Upper lobe of left lung (tissue), 6 donors: ENCODE results near the gene ATXN7L2. TPM values are rescaled to one million over a fixed set of nuclear protein-coding genes. Genes with fewer than 3 reads are reported as not detected.

ENCODE experiments used
- ATAC-seq, 2 donors: fragments of 200-7000 bp; cut with Tn5 transposase; one replicate each; pipeline ENCODE4 v1.9.1; 2022; ENCODE audit warnings: mild to moderate bottlenecking in 2 of 2, moderate library complexity in 2 of 2; ENCODE audit not compliant: low FRiP score in 2 of 2
- DNase-seq, 2 donors: peaks; one replicate each; pipeline ENCODE4 v3.0.0-alpha.2; 2019 to 2020
- H3K27ac ChIP-seq, 4 donors: fragments of 200-600 bp; sonication (generic); one replicate each; pipeline ENCODE4 v1.5.1; 2016 to 2019
- H3K27me3 ChIP-seq, 4 donors: fragments of 200-600 bp; sonication (generic); one replicate each; pipeline ENCODE4 v1.5.1; 2017 to 2019
- H3K36me3 ChIP-seq, 4 donors: fragments of 200-600 bp; sonication (generic); one replicate each; pipeline ENCODE4 v1.5.1; 2016 to 2019
- H3K4me1 ChIP-seq, 4 donors: fragments of 200-600 bp; sonication (generic); one replicate each; pipeline ENCODE4 v1.5.1; 2018 to 2019
- H3K4me3 ChIP-seq, 4 donors: fragments of 200-600 bp; sonication (generic); one replicate each; pipeline ENCODE4 v1.5.1; 2017 to 2019; ENCODE audit warnings: mild to moderate bottlenecking in 2 of 4, moderate library complexity in 1 of 4
- H3K9me3 ChIP-seq, 4 donors: fragments of 200-600 bp; sonication (generic); one replicate each; pipeline ENCODE4 v1.5.1; 2018 to 2019
- CTCF ChIP-seq, 6 experiments: fragments of 450-650 bp in 4 of 6; fragments of 200-600 bp in 2 of 6; sonication (generic) in 2 of 6; IDR thresholded peaks; one replicate each; pipeline ENCODE4 v1.5.1; 2016 to 2019; ENCODE audit warnings: antibody characterized with exemption in 6 of 6
- EP300 ChIP-seq, 4 donors: sonication (generic); formaldehyde crosslinking; IDR thresholded peaks; one replicate each; pipeline ENCODE4 v1.5.1; 2017; ENCODE audit warnings: antibody characterized with exemption in 4 of 4, control low read depth in 2 of 4
- POLR2A ChIP-seq, 4 donors: fragments of 450-650 bp; IDR thresholded peaks; one replicate each; pipeline ENCODE4 v1.5.1; 2016 to 2017; ENCODE audit warnings: antibody characterized with exemption in 4 of 4, mild to moderate bottlenecking in 2 of 4
- POLR2AphosphoS5 ChIP-seq, 2 donors: sonication (generic); formaldehyde crosslinking; IDR thresholded peaks; one replicate each; pipeline ENCODE4 v1.5.1; 2017; ENCODE audit warnings: antibody characterized with exemption in 2 of 2
- WGBS, 2 donors: methylation state at CpG; one replicate each; pipeline ENCODE4 v1.1.5; 2017 to 2018; 5-methylcytosine and 5-hydroxymethylcytosine counted together
- total RNA-seq, 6 donors: library from RNA; depleted of rRNA in 4 of 6; stranded (reverse); fragments of >200 nt in 4 of 6; gene quantifications; one replicate each; pipeline versions ENCODE4 v1.1.0 to v1.2.1, GENCODE V29; 2016 to 2021
- donor health status: DM: no; HTN: no; CAD: no; lungs with moderate emphysema.
- donor health status: DM: no; HTN: yes; CAD: no; lungs with severe emphysema.

Gene ATXN7L2
- total RNA-seq, 6 donors from 2014 or later = 2.3 to 19.9 (median 5.3) TPM

- Histone ChIP-seq H3K36me3 (no peaks in the 10 kb centered on the region), H3K9me3 (no peaks in the 10 kb centered on the region), H3K4me1 (peaks cover 6 to 13% (median 8%) of the 10 kb centered on the region in 4 donors), H3K4me3 (no peak overlapping the region), H3K27ac (no peak overlapping the region), H3K27me3 (no peaks in the 10 kb centered on the region)
- TF ChIP-seq POLR2AphosphoS5 (IDR thresholded peaks at IDR 0.05) = no peak
- no peak for TF ChIP-seq CTCF (IDR thresholded peaks at IDR 0.05)
- TF ChIP-seq EP300 (IDR thresholded peaks at IDR 0.05) = no peak
- TF ChIP-seq POLR2A (IDR thresholded peaks at IDR 0.05) = no peak
- WGBS, 2 donors = 69 to 80% methylated on average over 3 to 4 of the region's 4 CpGs
- DNase-seq (no peak), ATAC-seq (no peak)
Observed at GRCh38 chr1:109535481-109535880, 51.8 kb downstream of the ATXN7L2 start.

- Histone ChIP-seq H3K36me3 (no peaks in the 10 kb centered on the region), H3K4me1 (peaks cover 6 to 13% (median 8%) of the 10 kb centered on the region in 4 donors), H3K9me3 (no peaks in the 10 kb centered on the region), H3K4me3 (no peak overlapping the region), H3K27ac (no peak overlapping the region), H3K27me3 (no peaks in the 10 kb centered on the region)
- DNase-seq (no peak), ATAC-seq (no peak)
- WGBS, 2 donors = 58 to 73% methylated on average over 3 to 5 of the region's 5 CpGs
- TF ChIP-seq EP300 (IDR thresholded peaks at IDR 0.05) (no peak), POLR2AphosphoS5 (IDR thresholded peaks at IDR 0.05) (no peak), POLR2A (IDR thresholded peaks at IDR 0.05) (no peak), CTCF (IDR thresholded peaks at IDR 0.05) (no peak)
Observed at GRCh38 chr1:109535971-109536491, 52.3 kb downstream of the ATXN7L2 start.

- Histone ChIP-seq H3K9me3 (no peaks in the 10 kb centered on the region), H3K36me3 (no peaks in the 10 kb centered on the region), H3K4me3 (no peak overlapping the region), H3K27ac (no peak overlapping the region), H3K27me3 (no peaks in the 10 kb centered on the region), H3K4me1 (peaks cover 1 to 4% (median 3%) of the 10 kb centered on the region in 4 donors)
- ATAC-seq (no peak), DNase-seq (no peak)
- WGBS, 2 donors = 81 to 90% methylated on average over 7 to 9 of the region's 9 CpGs
- TF ChIP-seq CTCF (IDR thresholded peaks at IDR 0.05) = no peak
- no peak for TF ChIP-seq POLR2AphosphoS5 (IDR thresholded peaks at IDR 0.05)
Observed at GRCh38 chr1:109537450-109538178, 53.9 kb downstream of the ATXN7L2 start.

GRCh38 chr1:109538827-109539555, 55.3 kb downstream of the ATXN7L2 start:
- Histone ChIP-seq H3K4me1 (no peaks in the 10 kb centered on the region), H3K27ac (no peak overlapping the region), H3K9me3 (no peaks in the 10 kb centered on the region), H3K4me3 (no peak overlapping the region), H3K36me3 (no peaks in the 10 kb centered on the region), H3K27me3 (no peaks in the 10 kb centered on the region)
- WGBS, 2 donors = 84 to 86% methylated on average over 5 to 9 of the region's 9 CpGs
- no peak for DNase-seq
- no peak for TF ChIP-seq EP300 (IDR thresholded peaks at IDR 0.05)
- TF ChIP-seq CTCF (IDR thresholded peaks at IDR 0.05) = no peak
- no peak for TF ChIP-seq POLR2A (IDR thresholded peaks at IDR 0.05)
- TF ChIP-seq POLR2AphosphoS5 (IDR thresholded peaks at IDR 0.05) = no peak
- ATAC-seq = no peak
